Activated CD4-positive, CD25-positive, alpha-beta regulatory T cell treated with anti-CD3 and anti-CD28 coated beads, Interleukin-2, amount 50 U/mL, for 16 hours (primary cell): Measurements from ENCODE around the gene GYPE.
"Not testable (repeated sequence)": the region's sequence is repeated elsewhere in the genome, so short reads cannot be mapped to it uniquely, and the experiment has no call there.

Source experiments
- DNase-seq: peaks from one replicate; pipeline ENCODE4 v3.0.0-alpha.2; 2020; ENCODE audit warnings: low read depth, low spot score

GYPE gene

GRCh38 chr4:143905440-143905839 lies at the start of gene GYPE:
TSS of gene GYPE (minus strand) at chr4:143905559. CDS start at chr4:143905507, 52 bp downstream.
- DNase-seq: not testable (repeated sequence)

DNA sequence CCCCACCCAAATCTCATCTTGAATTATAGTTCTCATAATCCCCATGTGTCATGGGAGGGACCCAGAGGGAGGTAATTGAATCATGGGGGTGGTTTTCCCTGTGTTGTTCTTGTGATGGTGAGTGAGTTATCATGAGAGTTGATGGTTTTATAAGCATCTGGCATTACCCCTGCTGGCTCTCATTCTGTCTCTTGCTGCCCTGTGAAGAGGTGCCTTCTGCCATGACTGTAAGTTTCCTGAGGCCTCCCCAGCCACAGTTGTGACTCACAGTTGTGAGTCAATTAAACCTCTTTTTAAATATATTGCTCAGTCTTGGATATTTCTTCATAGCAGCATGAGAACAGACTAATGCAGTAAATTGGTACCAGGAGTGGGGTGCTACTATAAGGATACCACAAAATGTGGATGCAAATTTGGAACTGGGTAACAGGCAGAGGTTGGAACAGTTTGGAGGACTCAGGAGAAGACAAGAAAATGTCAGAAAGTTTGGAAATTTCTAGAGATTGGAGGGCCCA lies 46.2 kb upstream of the GYPE start:
- DNase-seq: not testable (repeated sequence)

DNA sequence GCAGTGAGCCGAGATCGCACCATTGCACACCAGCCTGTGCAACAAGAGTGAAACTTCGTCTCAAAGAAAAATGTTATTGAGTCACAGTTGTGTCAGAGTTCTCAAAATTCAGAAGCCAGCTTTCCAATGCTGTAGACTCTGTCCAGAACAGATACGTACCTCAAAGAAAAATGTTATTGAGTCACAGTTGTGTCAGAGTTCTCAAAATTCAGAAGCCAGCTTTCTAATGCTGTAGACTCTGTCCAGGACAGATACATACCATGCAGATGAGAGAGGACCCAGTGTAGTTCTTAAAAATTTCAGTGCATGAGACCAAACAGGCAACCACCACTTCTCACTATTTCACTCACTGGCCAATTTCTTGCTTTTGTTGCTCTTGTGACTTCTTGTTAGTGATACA lies 45.6 kb upstream of the GYPE start:
- DNase-seq: not testable (repeated sequence)

DNA sequence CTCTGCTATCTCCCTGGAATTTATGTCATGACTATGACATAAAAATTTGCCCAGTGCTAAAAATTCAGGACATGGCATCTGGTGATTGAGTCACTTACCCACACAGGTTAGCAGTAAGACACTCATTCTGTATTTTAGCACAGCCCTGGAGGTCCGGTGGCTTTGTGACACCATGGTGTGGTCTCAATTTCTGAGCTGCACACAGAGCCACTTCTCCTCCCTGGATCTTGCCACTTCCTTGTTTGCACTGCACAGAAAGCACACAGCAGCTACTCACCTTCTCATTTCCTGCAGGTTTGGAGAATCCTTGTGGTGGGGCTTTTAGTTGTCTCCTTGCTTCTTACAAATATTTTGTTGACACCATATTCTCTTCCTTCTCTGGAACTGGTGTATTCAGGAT lies 44.8 kb upstream of the GYPE start:
- not testable (repeated sequence) for DNase-seq

DNA sequence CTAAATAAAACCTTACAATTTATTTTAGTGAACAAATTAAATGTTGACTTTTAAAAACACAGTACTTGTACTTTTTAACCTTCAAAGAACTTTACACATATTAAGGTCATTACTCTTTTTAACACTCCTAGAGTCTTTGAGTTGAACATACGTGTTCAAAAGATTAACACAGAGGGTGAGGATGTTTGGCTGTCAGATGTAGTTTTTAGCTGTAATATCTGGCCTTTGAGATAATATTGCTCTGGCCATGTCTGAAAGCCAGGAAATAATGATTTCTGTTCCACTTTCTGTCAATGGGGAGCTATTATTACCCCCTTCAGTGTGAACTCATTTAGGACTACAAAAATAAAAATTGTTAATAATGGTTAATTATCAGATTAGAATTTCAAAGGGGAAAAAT lies 42.1 kb upstream of the GYPE start:
- not testable (repeated sequence) for DNase-seq

GRCh38 chr4:143940708-143941107 lies 35.3 kb upstream of the GYPE start:
- DNase-seq: not testable (repeated sequence)

DNA sequence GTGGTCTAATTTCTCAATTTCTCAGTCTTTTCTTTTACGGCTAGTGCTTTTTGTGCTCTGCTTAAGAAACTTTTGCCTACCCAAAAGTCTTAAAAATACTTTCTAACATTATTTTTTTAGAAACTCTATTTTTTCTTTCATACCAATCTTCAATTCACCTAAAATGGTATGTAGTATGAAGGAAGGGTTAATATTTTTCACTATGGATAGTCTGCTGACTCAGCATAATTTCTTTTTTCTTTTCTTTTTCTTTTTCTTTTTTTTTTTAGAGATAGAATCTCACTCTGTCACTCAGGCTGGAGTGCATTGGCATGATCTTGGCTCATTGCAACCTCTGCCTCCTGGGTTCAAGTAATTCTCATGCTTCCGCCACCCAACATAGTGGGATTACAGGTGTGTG lies 34.2 kb upstream of the GYPE start:
- no peak for DNase-seq

- DNase-seq: not testable (repeated sequence)
These were observed 33.5 kb upstream of the GYPE start for GRCh38 chr4:143938890-143939289.

DNA sequence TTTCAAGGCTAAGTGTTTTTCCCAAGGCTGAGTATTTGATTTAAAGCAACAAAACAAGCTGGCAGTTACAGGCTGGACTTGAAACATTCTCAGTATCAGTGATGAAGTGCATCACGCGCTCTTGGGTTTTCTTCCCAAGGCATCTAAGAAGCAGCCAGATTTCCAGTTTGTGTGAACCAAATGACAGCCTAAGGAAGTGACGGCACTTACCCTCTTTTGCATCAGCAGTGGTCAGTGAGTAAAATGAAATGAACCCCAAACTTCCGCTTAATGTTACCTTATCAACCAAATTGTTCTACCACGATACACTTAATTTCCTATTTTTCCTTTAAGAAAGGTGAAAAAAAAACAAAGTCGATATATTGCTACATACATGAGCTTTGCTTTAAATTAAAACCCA lies 15.8 kb upstream of the GYPE start:
- no peak for DNase-seq

- not testable (repeated sequence) for DNase-seq
These were observed 11.1 kb upstream of the GYPE start for GRCh38 chr4:143916485-143916884.

GRCh38 chr4:143912478-143912877 lies 7.1 kb upstream of the GYPE start:
- DNase-seq: not testable (repeated sequence)

DNA sequence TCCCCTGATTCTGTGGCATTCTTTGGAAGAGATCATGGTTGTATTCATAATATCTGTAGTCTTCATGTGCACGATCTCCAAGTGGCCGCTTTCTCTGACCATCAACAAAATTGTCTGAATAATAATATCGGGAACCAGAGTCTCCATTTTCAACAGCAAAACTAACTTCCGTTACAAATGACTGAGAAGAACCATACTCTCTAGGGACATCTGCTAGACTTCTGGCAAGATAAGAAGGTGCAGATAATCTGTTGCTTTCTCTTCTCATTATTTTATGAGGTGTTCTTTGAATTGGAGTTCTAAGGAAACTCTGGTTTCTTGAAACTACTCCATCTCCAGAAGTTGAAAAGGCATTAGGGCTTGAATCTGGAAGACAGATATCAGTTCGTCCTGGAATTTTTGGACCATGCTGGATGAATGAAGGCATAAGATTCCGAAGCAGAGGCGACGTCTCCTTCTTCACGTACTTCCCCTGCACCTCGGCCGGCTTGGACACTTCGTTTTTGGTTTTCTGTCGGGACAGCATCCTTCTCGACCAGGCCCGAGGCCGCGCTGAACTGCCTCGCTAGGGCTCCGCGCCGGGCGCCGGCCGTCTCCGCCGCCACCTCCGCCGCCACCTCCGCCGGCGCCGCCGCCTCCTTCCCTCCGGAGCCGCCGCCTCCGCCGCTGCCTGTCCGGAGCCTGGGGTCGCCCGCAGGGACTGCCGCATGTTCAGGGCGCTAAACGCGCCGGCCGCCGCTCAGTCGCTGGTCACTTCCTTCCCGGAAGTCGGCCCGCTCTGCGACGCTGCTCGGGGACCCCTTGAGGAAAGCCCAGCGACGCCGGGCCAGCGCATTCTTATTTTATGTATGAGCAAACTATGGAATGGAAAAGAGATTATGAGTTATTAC lies 6.4 kb upstream of the GYPE start:
- peak; percentile 2 for DNase-seq

GRCh38 chr4:143910906-143911305 lies 5.5 kb upstream of the GYPE start:
- not testable (repeated sequence) for DNase-seq

GRCh38 chr4:143907811-143908210 lies 2.5 kb upstream of the GYPE start:
- DNase-seq: not testable (repeated sequence)

- not testable (repeated sequence) for DNase-seq
These were observed 928 bp downstream of the GYPE start for GRCh38 chr4:143904431-143904830.

GRCh38 chr4:143890323-143890722 lies 15.0 kb downstream of the GYPE start:
- not testable (repeated sequence) for DNase-seq

GRCh38 chr4:143888189-143888588 lies 17.2 kb downstream of the GYPE start:
- not testable (repeated sequence) for DNase-seq

GRCh38 chr4:143884965-143885364 lies 20.4 kb downstream of the GYPE start:
- DNase-seq: not testable (repeated sequence)

GRCh38 chr4:143883529-143883928 lies 21.8 kb downstream of the GYPE start:
- DNase-seq: no peak

GRCh38 chr4:143882892-143883291 lies 22.5 kb downstream of the GYPE start:
- no peak for DNase-seq

DNA sequence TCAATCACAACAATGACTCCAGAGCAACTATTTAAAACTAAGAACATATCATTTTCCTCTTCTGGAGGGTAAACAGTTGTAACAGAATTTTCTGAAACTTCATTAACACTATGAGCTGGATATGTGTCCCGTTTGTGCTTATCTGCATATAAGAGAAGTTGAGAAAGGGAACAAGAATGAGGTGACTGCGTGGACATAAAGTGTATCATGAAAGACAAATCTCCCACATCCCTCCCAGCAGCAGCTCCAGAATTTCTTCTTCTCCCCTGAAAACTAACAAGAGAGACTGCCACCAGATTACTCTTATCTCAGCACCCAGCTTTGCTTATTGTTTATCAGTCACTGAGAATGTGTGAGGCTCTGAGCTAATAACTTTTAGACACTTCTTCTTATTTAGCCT lies 25.8 kb downstream of the GYPE start:
- not testable (repeated sequence) for DNase-seq

- not testable (repeated sequence) for DNase-seq
These were observed 30.0 kb downstream of the GYPE start for GRCh38 chr4:143875357-143875756.
